ENCODE measurements around the gene GOLPH3L. TPM values are rescaled to one million over a fixed set of nuclear protein-coding genes. Genes with fewer than 3 reads are reported as not detected.

The GOLPH3L gene
- total and polyA plus RNA-seq, 10 of the 15 experiments (the other 5 are each of a cell fraction or from before 2014, with no cell fraction given), result 7.7 to 29.9 (median 19.2) TPM

GRCh38 chr1:150629115-150629928, 67.6 kb downstream of the GOLPH3L start, which contains the start of gene ENSA (continued):
- TF ChIP-seq PML (IDR thresholded peaks at IDR 0.05; ENCODE audit: low read length) (0 out of 2 replicates have a peak, but pooled peaks have one; percentile 30), MYC (IDR thresholded peaks at IDR 0.05; ENCODE audit: insufficient read depth, insufficient read length, insufficient replicate concordance, low read length, severe bottlenecking) (peak; percentile 62), MLLT1 (IDR thresholded peaks at IDR 0.05) (peak; percentile 79; the same call in 1 of the 2 replicates), CREB1 (IDR thresholded peaks at IDR 0.05; ENCODE audit: low read depth) (peak; percentile 95), PAX5 (IDR thresholded peaks at IDR 0.05; ENCODE audit: borderline replicate concordance, low read depth, low read length) (peak; percentile 100), KDM1A (IDR thresholded peaks at IDR 0.05; ENCODE audit: borderline replicate concordance) (no peak), NKRF (conservative IDR thresholded peaks at IDR 0.05) (peak; percentile 70), NR2F1 (conservative IDR thresholded peaks at IDR 0.05) (no peak), FOS (IDR thresholded peaks at IDR 0.05; ENCODE audit: borderline replicate concordance, extremely low read depth, insufficient read length) (peak; percentile 97), ELK1 (IDR thresholded peaks at IDR 0.05; ENCODE audit: low read depth, low read length) (no peak), ATF3 (IDR thresholded peaks at IDR 0.05; ENCODE audit: borderline replicate concordance, extremely low read depth, low read depth, low read length) (no peak), JUND (IDR thresholded peaks at IDR 0.05; ENCODE audit: low read depth, low read length) (peak; percentile 68; the same call in 1 of the 2 replicates), BACH1 (IDR thresholded peaks at IDR 0.05; ENCODE audit: borderline replicate concordance) (peak; percentile 30; the same call in 1 of the 2 replicates), CEBPB (IDR thresholded peaks at IDR 0.05; ENCODE audit: borderline replicate concordance in 1 of 2, low read depth in 2 of 2, low read length in 2 of 2) (no peak), SREBF2 (IDR thresholded peaks at IDR 0.05; ENCODE audit: low read length) (no peak), ZNF217 (IDR thresholded peaks at IDR 0.05) (no peak), MEF2A (IDR thresholded peaks at IDR 0.05; ENCODE audit: insufficient read depth, low read depth, low read length) (no peak), CHD4 (IDR thresholded peaks at IDR 0.05) (no peak), MEF2B (IDR thresholded peaks at IDR 0.05; ENCODE audit: partially characterized antibody, poor library complexity, severe bottlenecking) (peak; percentile 24), PRDM15 (CRISPR knock-in tag; IDR thresholded peaks at IDR 0.05) (no peak)
